HK-2 (cell line): ENCODE data around the gene LCT.

Source experiments
- DNase-seq: peaks from one replicate; pipeline ENCODE4 v3.0.0-alpha.2; 2018; ENCODE audit not compliant: unreplicated experiment

The LCT gene

GRCh38 chr2:135742325-135742757 is 94.6 kb downstream of the LCT start:
- DNase-seq, result peak; percentile 56

GRCh38 chr2:135741395-135742324 is 95.3 kb downstream of the LCT start, which contains the start of gene UBXN4:
UBXN4 (plus strand) TSS chr2:135741855; CDS start chr2:135741930, 75 bp downstream.
- DNase-seq, result peak; percentile 99

GRCh38 chr2:135741043-135741394 is 96.0 kb downstream of the LCT start:
- no peak for DNase-seq

- no peak for DNase-seq
These were observed 96.8 kb downstream of the LCT start for GRCh38 chr2:135740206-135740605.
